Activated naive CD8-positive, alpha-beta T cell treated with anti-CD3 and anti-CD28 coated beads for 36 hours (primary cell): ENCODE data around the gene NOL4L. TPM values are rescaled to one million over a fixed set of nuclear protein-coding genes. Genes with fewer than 3 reads are reported as not detected.

Experiments used
- DNase-seq: peaks from one replicate; pipeline ENCODE4 v3.0.0; 2021
- H3K27ac Mint-ChIP-seq: one replicate; pipeline ENCODE4 v1.8.0; 2022; ENCODE audit warnings: mild to moderate bottlenecking, moderate library complexity, mixed read lengths
- H3K27me3 Mint-ChIP-seq: one replicate; pipeline ENCODE4 v1.8.0; 2022; ENCODE audit warnings: mild to moderate bottlenecking, mixed read lengths
- H3K36me3 Mint-ChIP-seq: one replicate; pipeline ENCODE4 v1.8.0; 2021; ENCODE audit warnings: mild to moderate bottlenecking, mixed read lengths
- H3K4me1 Mint-ChIP-seq: one replicate; pipeline ENCODE4 v1.8.0; 2021; ENCODE audit warnings: mixed read lengths
- H3K4me3 Mint-ChIP-seq: one replicate; pipeline ENCODE4 v1.8.0; 2022; ENCODE audit warnings: mild to moderate bottlenecking, moderate library complexity, mixed read lengths
- H3K9me3 Mint-ChIP-seq: one replicate; pipeline ENCODE4 v1.8.0; 2022; ENCODE audit warnings: mixed read lengths
- total RNA-seq, 2 experiments: library from RNA; stranded (reverse); gene quantifications; one replicate each; pipeline ENCODE4 v1.2.3, GENCODE V29; 2021

Gene NOL4L, protein sequence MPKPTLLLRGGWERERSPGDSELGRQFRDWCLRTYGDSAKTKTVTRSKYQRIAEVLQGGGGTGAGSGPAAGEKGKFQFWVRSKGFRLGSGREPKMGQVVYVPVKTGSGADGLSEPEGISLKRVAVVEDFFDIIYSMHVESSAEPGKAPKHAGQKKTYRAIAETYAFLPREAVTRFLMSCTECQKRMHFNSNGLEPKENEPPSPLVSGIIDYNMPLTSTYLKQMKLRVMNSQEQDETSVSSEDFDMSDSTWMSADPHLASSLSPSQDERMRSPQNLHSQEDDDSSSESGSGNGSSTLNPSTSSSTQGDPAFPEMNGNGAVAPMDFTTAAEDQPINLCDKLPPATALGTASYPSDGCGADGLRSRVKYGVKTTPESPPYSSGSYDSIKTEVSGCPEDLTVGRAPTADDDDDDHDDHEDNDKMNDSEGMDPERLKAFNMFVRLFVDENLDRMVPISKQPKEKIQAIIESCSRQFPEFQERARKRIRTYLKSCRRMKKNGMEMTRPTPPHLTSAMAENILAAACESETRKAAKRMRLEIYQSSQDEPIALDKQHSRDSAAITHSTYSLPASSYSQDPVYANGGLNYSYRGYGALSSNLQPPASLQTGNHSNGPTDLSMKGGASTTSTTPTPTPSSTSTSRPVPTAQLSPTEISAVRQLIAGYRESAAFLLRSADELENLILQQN
- 10 to 100 TPM; 15.9 TPM for total RNA-seq

DNA sequence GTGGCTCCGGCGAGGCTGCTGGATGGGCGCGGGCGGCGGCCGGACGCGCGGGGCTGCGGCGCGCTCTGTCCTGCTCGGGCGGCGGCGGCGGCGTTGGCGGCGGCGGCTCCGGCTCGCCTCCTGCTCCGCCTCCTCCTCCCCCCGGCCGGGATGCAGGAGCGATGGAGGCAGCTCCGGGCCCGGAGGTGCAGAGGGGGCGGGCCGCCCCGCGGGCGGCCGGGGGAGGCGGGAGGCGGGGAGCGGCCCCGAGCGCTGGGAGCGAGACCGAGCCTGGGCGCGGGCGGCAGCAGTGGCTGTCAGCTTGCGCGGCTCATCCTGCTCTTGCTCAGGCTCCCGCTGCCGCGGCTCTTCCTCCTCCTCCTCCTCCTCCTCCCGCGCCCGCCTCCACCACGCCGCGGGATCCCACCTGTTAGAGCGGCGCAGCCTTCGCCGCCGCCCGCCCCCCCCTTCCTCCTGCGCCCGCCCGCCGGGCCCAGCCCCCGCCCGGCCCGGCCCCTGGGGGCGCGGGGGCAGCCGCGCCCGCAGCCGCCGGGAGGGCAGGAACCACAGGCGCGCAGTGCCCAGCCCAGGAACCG, at the start of gene NOL4L:
Gene NOL4L, minus strand, starts transcription at position 323 of the 575 bp plus-strand sequence. CDS start 443 bp downstream, outside the sequence.
- peak; percentile 48 for DNase-seq
- Mint-ChIP-seq H3K4me1 (peaks cover 28% of the 10 kb centered on the region), H3K27me3 (peaks cover 13% of the 10 kb centered on the region), H3K27ac (peak within 1 kb of the TSS; percentile 64), H3K36me3 (no peaks in the 10 kb centered on the region), H3K9me3 (no peaks in the 10 kb centered on the region), H3K4me3 (peak within 1 kb of the TSS; percentile 85)

GRCh38 chr20:32634041-32634805, 49.1 kb upstream of the NOL4L start:
- no peaks in the 10 kb centered on the region for H3K9me3 Mint-ChIP-seq
- no peaks in the 10 kb centered on the region for H3K4me1 Mint-ChIP-seq
- H3K36me3 Mint-ChIP-seq: no peaks in the 10 kb centered on the region

GRCh38 chr20:32632461-32633354, 47.6 kb upstream of the NOL4L start:
- H3K4me1 Mint-ChIP-seq: peaks cover 9% of the 10 kb centered on the region

More at GRCh38 chr20:32634041-32634805, 49.1 kb upstream of the NOL4L start:
- no peak overlapping the region for H3K27ac Mint-ChIP-seq
- no peak overlapping the region for H3K4me3 Mint-ChIP-seq
- no peaks in the 10 kb centered on the region for H3K27me3 Mint-ChIP-seq
- no peak for DNase-seq

DNA sequence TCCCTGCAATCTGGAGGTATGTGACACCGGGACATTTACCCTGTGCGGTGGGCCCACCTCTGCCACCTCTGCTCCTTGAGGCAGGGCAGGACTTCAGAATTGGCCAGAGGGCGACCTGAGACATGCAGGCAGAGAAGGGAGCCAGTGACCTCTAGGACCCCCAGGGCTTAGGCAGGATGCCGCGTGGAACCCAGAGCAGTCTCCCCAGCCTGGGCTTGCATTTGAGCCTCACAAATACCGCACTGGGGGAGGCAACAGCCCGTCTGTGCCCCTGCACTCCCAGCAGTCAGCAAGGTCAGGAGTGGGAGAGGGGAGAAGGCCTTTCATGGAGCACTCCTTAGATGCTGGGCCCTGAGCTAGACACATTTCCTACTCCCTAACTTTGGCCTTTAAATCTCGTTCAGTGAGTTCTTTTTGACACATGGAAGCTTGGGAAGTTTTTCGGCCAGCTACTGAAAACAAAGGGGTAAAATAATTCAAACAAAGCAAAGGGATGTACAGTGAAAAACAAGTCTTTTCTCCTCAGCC, 46.9 kb upstream of the NOL4L start:
- Mint-ChIP-seq H3K27ac (no peak overlapping the region), H3K4me3 (no peak overlapping the region), H3K9me3 (no peaks in the 10 kb centered on the region), H3K36me3 (no peaks in the 10 kb centered on the region), H3K27me3 (no peaks in the 10 kb centered on the region), H3K4me1 (peaks cover 13% of the 10 kb centered on the region)
- DNase-seq: no peak

More at GRCh38 chr20:32632461-32633354, 47.6 kb upstream of the NOL4L start:
- no peak for DNase-seq
- H3K4me3 Mint-ChIP-seq: no peak overlapping the region
- H3K27me3 Mint-ChIP-seq: no peaks in the 10 kb centered on the region
- no peaks in the 10 kb centered on the region for H3K9me3 Mint-ChIP-seq
- no peak overlapping the region for H3K27ac Mint-ChIP-seq
- H3K36me3 Mint-ChIP-seq: no peaks in the 10 kb centered on the region

- no peak overlapping the region for H3K27ac Mint-ChIP-seq
- H3K36me3 Mint-ChIP-seq: no peaks in the 10 kb centered on the region
- H3K27me3 Mint-ChIP-seq: no peaks in the 10 kb centered on the region
- no peak overlapping the region for H3K4me3 Mint-ChIP-seq
- H3K4me1 Mint-ChIP-seq: peaks cover 13% of the 10 kb centered on the region
- no peak for DNase-seq
- no peaks in the 10 kb centered on the region for H3K9me3 Mint-ChIP-seq
Measured at GRCh38 chr20:32629813-32630212, 44.7 kb upstream of the NOL4L start.

DNA sequence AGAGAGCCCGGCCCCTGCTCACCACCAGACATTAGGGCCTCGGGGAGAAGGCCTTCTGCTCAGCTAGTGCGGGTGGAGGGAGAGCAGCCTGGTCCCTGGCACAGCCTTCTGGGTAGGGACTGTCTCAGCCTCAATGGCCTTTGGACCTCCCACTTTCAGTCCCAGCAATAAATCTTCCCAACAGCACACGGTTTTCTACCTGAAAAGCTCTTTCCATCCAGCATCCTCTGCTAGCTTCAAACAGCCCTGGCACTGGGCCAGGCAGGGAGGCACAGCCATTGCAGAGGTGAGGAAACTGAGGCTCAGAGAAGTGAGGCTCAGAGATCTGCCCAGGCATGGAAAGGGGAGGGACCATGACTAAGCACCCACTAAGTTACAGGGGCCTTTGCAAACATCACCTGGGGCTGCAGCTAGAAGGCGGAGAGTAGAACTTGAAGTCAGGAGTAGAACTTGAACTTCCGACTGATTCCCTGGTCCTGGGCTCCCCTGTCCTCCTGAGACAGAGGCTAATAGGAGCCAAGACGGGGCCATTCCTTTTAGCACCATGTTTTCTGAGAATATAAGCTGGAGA, 43.9 kb upstream of the NOL4L start:
- no peak overlapping the region for H3K27ac Mint-ChIP-seq

DNA sequence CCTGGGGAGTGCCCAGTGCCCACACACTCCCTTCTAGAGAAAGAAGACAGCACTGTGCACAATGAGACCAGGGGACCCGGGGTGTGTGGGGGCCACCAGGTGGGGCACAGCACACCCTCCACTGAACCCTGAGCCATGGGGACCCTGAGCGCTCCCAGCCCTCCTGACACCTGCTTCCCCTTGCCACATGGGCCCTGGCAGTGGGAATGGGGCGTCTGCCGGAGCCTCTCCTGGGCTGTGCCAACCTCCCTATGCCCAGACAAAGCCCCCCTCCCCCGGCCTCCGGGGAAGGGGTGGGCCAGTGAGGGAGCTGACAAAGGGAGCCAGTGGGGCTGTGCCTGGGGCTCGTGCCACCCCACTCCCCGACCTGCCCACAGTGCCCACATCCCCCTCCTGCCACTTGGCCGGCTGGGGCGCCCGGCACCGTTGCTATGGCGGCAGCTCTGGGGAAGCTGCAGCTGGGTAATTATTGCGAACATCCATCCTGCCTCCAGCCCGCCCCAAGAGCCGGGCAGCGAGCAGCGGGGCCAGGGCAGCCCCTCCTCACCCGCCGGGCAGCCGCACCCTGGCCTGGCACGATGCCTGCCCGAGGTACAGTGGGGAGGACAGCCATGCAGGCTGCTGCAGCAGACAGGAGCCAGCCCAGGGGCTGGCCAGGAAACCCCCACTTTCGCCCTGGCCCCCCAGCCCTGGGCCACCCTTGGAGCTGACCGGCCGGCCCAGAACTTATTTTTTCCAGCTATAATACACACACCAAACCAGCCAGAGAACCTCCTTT, 41.9 kb upstream of the NOL4L start:
- H3K27me3 Mint-ChIP-seq: no peaks in the 10 kb centered on the region
- no peaks in the 10 kb centered on the region for H3K9me3 Mint-ChIP-seq
- peak overlapping the region; percentile 63 for H3K27ac Mint-ChIP-seq
- no peaks in the 10 kb centered on the region for H3K36me3 Mint-ChIP-seq
- H3K4me1 Mint-ChIP-seq: peaks cover 13% of the 10 kb centered on the region
- H3K4me3 Mint-ChIP-seq: peak overlapping the region; percentile 45
- DNase-seq: peak; percentile 17

More for the DNA sequence above, 43.9 kb upstream of the NOL4L start:
- Mint-ChIP-seq H3K9me3 (no peaks in the 10 kb centered on the region), H3K27me3 (no peaks in the 10 kb centered on the region), H3K36me3 (no peaks in the 10 kb centered on the region), H3K4me3 (no peak overlapping the region), H3K4me1 (peaks cover 13% of the 10 kb centered on the region)
- DNase-seq: no peak

- H3K27me3 Mint-ChIP-seq: no peaks in the 10 kb centered on the region
- H3K36me3 Mint-ChIP-seq: no peaks in the 10 kb centered on the region
- H3K4me3 Mint-ChIP-seq: no peak overlapping the region
- DNase-seq: no peak
- no peak overlapping the region for H3K27ac Mint-ChIP-seq
- peaks cover 13% of the 10 kb centered on the region for H3K4me1 Mint-ChIP-seq
- no peaks in the 10 kb centered on the region for H3K9me3 Mint-ChIP-seq
Measured at GRCh38 chr20:32626407-32626806, 41.3 kb upstream of the NOL4L start.

GRCh38 chr20:32625996-32626395, 40.9 kb upstream of the NOL4L start:
- Mint-ChIP-seq H3K36me3 (no peaks in the 10 kb centered on the region), H3K4me1 (peaks cover 13% of the 10 kb centered on the region), H3K27ac (no peak overlapping the region), H3K9me3 (no peaks in the 10 kb centered on the region), H3K4me3 (no peak overlapping the region), H3K27me3 (no peaks in the 10 kb centered on the region)
- no peak for DNase-seq

- no peaks in the 10 kb centered on the region for H3K9me3 Mint-ChIP-seq
- DNase-seq: no peak
Measured at GRCh38 chr20:32624687-32625345, 39.7 kb upstream of the NOL4L start.

DNA sequence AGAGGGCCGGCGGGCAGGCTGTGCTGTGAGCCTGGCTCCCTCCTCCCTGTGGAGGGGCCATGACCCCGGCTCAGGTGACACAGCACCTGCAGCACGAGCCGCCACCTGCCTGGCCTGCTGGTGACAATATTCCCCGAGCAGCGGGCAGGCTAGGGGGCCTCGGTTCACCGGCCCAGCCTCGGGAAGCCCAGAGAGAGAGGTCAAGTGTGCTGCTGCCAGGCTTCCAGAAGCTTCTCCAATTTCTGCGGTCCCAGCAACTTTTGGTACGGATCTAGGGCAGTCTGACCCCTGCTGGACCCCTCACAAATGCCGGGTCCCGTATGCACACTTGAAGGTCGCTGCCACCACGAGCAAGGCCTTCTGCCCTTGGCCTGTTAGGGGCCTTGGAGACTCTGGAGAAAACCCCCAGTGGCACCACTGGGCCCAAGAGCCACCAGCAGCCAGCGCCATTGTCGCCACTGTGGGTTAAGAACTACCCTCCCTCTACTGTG, 38.6 kb upstream of the NOL4L start:
- no peak overlapping the region for H3K27ac Mint-ChIP-seq
- no peaks in the 10 kb centered on the region for H3K27me3 Mint-ChIP-seq
- no peaks in the 10 kb centered on the region for H3K9me3 Mint-ChIP-seq

More at GRCh38 chr20:32624687-32625345, 39.7 kb upstream of the NOL4L start:
- peaks cover 13% of the 10 kb centered on the region for H3K4me1 Mint-ChIP-seq
- no peaks in the 10 kb centered on the region for H3K27me3 Mint-ChIP-seq
- H3K36me3 Mint-ChIP-seq: no peaks in the 10 kb centered on the region
- no peak overlapping the region for H3K27ac Mint-ChIP-seq
- no peak overlapping the region for H3K4me3 Mint-ChIP-seq

GRCh38 chr20:32622585-32623468, 37.7 kb upstream of the NOL4L start:
- no peak for DNase-seq
- H3K4me1 Mint-ChIP-seq: peaks cover 5% of the 10 kb centered on the region
- no peak overlapping the region for H3K27ac Mint-ChIP-seq
- H3K27me3 Mint-ChIP-seq: no peaks in the 10 kb centered on the region
- no peaks in the 10 kb centered on the region for H3K9me3 Mint-ChIP-seq
- no peaks in the 10 kb centered on the region for H3K36me3 Mint-ChIP-seq
- no peak overlapping the region for H3K4me3 Mint-ChIP-seq

More for the DNA sequence above, 38.6 kb upstream of the NOL4L start:
- no peak for DNase-seq
- peaks cover 10% of the 10 kb centered on the region for H3K4me1 Mint-ChIP-seq
- no peak overlapping the region for H3K4me3 Mint-ChIP-seq
- no peaks in the 10 kb centered on the region for H3K36me3 Mint-ChIP-seq
